HepG2 (cell line): Measurements from ENCODE around the gene ZBTB44. TPM values are rescaled to one million over a fixed set of nuclear protein-coding genes. Genes with fewer than 3 reads are reported as not detected.

ENCODE experiments used
- CHCHD3 ChIP-seq: sonication (generic); formaldehyde crosslinking; IDR thresholded peaks from 2 replicates; pipeline ENCODE4 v1.8.0; 2022; ENCODE audit warnings: mild to moderate bottlenecking, missing genetic modification reagents, moderate library complexity
- CREB1 ChIP-seq, 2 experiments: fragments of 450-650 bp in 1 of 2; IDR thresholded peaks; 2 replicates each; pipeline ENCODE4 v1.6.1; 2016 to 2017; ENCODE audit warnings: control low read depth in 1 of 2, mild to moderate bottlenecking in 1 of 2, missing compliant biosample characterization in 1 of 2, missing genetic modification characterization in 1 of 2
- EP300 ChIP-seq, 3 experiments: sonication (generic) in 1 of 3; formaldehyde crosslinking in 1 of 3; IDR thresholded peaks; 2 replicates each; pipeline versions ENCODE4 v1.5.1 to v1.6.1; 2011 to 2020; ENCODE audit warnings: low read depth in 2 of 3, low read length in 2 of 3, borderline replicate concordance in 1 of 3, improper control_type of control experiment in 1 of 3, mild to moderate bottlenecking in 1 of 3, missing genetic modification reagents in 1 of 3, moderate library complexity in 1 of 3
- FOXK1 ChIP-seq: sonication (generic); formaldehyde crosslinking; IDR thresholded peaks from 2 replicates; pipeline ENCODE4 v1.4.0; 2020; ENCODE audit warnings: low read depth, missing genetic modification reagents, borderline replicate concordance
- GABPB1 ChIP-seq: IDR thresholded peaks from 2 replicates; pipeline ENCODE4 v1.6.1; 2016; ENCODE audit warnings: mild to moderate bottlenecking, missing genetic modification reagents, moderate library complexity, missing compliant biosample characterization
- HDAC2 ChIP-seq: sonication (generic); formaldehyde crosslinking; IDR thresholded peaks from 2 replicates; pipeline ENCODE4 v1.4.0; 2020; ENCODE audit warnings: missing genetic modification reagents
- KAT2B ChIP-seq: fragments of 150-350 bp; IDR thresholded peaks from 2 replicates; pipeline ENCODE4 v1.6.1; 2014; ENCODE audit warnings: low read depth, low read length, borderline replicate concordance
- MTA1 ChIP-seq: sonication (generic); formaldehyde crosslinking; IDR thresholded peaks from 2 replicates; pipeline ENCODE4 v1.4.0; 2020; ENCODE audit warnings: missing genetic modification reagents, mild to moderate bottlenecking, borderline replicate concordance
- NR1H2 ChIP-seq: sonication (generic); formaldehyde crosslinking; IDR thresholded peaks from 2 replicates; pipeline ENCODE4 v1.8.1; 2022; ENCODE audit warnings: low read depth, missing genetic modification reagents, borderline replicate concordance
- PHF21A ChIP-seq: sonication (generic); formaldehyde crosslinking; IDR thresholded peaks from 2 replicates; pipeline ENCODE4 v1.5.0; 2020; ENCODE audit warnings: mild to moderate bottlenecking, missing genetic modification reagents
- REXO4 ChIP-seq: sonication (generic); formaldehyde crosslinking; IDR thresholded peaks from 2 replicates; pipeline ENCODE4 v1.8.0; 2022; ENCODE audit warnings: missing genetic modification reagents, mild to moderate bottlenecking, borderline replicate concordance
- RFX5 ChIP-seq: IDR thresholded peaks from 2 replicates; pipeline ENCODE4 v1.6.1; 2011; ENCODE audit warnings: low read depth, low read length, improper control_type of control experiment
- SYNCRIP ChIP-seq: fragments of 200-400 bp; formaldehyde crosslinking; IDR thresholded peaks from 2 replicates; pipeline ENCODE4 v1.6.1; 2018; ENCODE audit warnings: mild to moderate bottlenecking, low read depth, low read length; ENCODE audit not compliant: insufficient read depth
- TBX3 ChIP-seq: fragments of 450-650 bp; IDR thresholded peaks from 2 replicates; pipeline ENCODE4 v1.6.1; 2017; ENCODE audit warnings: antibody characterized with exemption, mild to moderate bottlenecking, inconsistent platforms, borderline replicate concordance
- ZNF230 ChIP-seq: sonication (generic); formaldehyde crosslinking; IDR thresholded peaks from 2 replicates; pipeline ENCODE4 v1.4.0; 2020; ENCODE audit warnings: mild to moderate bottlenecking, missing genetic modification reagents
- ZNF335 ChIP-seq: sonication (generic); formaldehyde crosslinking; IDR thresholded peaks from 2 replicates; pipeline ENCODE4 v1.4.0; 2020; ENCODE audit warnings: missing genetic modification reagents
- ZNF44 ChIP-seq: sonication (generic); formaldehyde crosslinking; IDR thresholded peaks from 2 replicates; pipeline ENCODE4 v1.5.1; 2020; ENCODE audit warnings: mild to moderate bottlenecking, missing genetic modification reagents
- ZNF510 ChIP-seq: sonication (generic); formaldehyde crosslinking; IDR thresholded peaks from 2 replicates; pipeline ENCODE4 v1.4.0; 2020; ENCODE audit warnings: low read depth, mild to moderate bottlenecking, missing genetic modification reagents
- ZNF83 ChIP-seq: sonication (generic); formaldehyde crosslinking; IDR thresholded peaks from 2 replicates; pipeline ENCODE4 v1.4.0; 2020; ENCODE audit warnings: missing genetic modification reagents, mild to moderate bottlenecking, borderline replicate concordance
- ZNF850 ChIP-seq: sonication (generic); formaldehyde crosslinking; conservative IDR thresholded peaks from 2 replicates; pipeline ENCODE4 v1.9.0; 2021; ENCODE audit warnings: mild to moderate bottlenecking, missing genetic modification reagents
- polyA plus RNA-seq, 8 experiments: library from polyadenylated mRNA; depleted of rRNA in 3 of 8; stranded (reverse) in 7 of 8; unstranded in 1 of 8; fragments of >200 nt; fragmentation: Illumina TruSeq in 4 of 8; extraction: Trizol in 4 of 8; gene quantifications; 2 replicates each; pipeline versions ENCODE4 v1.2.1 to v1.2.3, GENCODE V29; 2011 to 2016; ENCODE audit warnings: low read depth in 4 of 8, missing spikeins in 1 of 8, mixed read lengths in 1 of 8; ENCODE audit not compliant: insufficient read depth in 1 of 8
- total RNA-seq, 5 experiments: library from RNA; depleted of rRNA; stranded (reverse); fragments of >200 nt; fragmentation: Illumina TruSeq; extraction: Trizol; gene quantifications; 2 replicates each; pipeline ENCODE4 v1.2.3, GENCODE V29; 2016; ENCODE audit warnings: low read depth in 1 of 5
- TF ChIP-seq, protein P1 (sequence below): sonication (generic); formaldehyde crosslinking; IDR thresholded peaks from 2 replicates; pipeline ENCODE4 v1.4.0; 2020; ENCODE audit warnings: low read depth, mild to moderate bottlenecking, missing genetic modification reagents
- TF ChIP-seq, protein P2 (sequence below): sonication (generic); formaldehyde crosslinking; IDR thresholded peaks from 2 replicates; pipeline ENCODE4 v1.5.1; 2020; ENCODE audit warnings: mild to moderate bottlenecking, missing genetic modification reagents
- TF ChIP-seq, protein P3 (sequence below): IDR thresholded peaks from 2 replicates; pipeline ENCODE4 v1.6.1; 2012; ENCODE audit warnings: low read depth, low read length, improper control_type of control experiment
- TF ChIP-seq, protein P4 (sequence below): sonication (generic); formaldehyde crosslinking; IDR thresholded peaks from 2 replicates; pipeline ENCODE4 v1.8.1; 2023; ENCODE audit warnings: mild to moderate bottlenecking, inconsistent platforms, moderate library complexity, missing genetic modification reagents, borderline replicate concordance

ZBTB44 gene
- total and polyA plus RNA-seq, 2 of the 13 experiments (the other 11 are each of a cell fraction or from before 2014, with no cell fraction given) = 22.8 to 23.6 TPM

DNA sequence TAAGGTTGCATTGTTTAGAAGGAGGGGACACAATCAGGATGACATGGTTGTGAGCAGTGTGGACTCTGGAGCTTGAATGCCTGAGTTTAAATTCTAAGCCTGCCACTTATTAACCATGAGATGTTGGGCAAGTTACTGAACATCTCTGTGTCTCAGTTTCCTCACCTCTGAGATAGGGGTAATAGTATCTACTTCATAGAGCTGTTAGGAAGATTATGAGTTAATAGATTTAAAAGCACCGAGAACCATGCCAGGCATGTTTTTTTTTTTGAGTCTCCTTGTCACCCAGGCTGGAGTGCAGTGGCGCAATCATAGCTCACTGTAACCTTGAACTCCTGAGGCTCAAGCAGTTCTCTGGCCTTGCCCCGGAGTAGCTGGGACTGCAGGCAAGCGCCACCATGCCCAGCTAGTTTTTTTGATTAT is 121.9 kb downstream of the ZBTB44 start (continued):
- TF ChIP-seq, protein P1, sequence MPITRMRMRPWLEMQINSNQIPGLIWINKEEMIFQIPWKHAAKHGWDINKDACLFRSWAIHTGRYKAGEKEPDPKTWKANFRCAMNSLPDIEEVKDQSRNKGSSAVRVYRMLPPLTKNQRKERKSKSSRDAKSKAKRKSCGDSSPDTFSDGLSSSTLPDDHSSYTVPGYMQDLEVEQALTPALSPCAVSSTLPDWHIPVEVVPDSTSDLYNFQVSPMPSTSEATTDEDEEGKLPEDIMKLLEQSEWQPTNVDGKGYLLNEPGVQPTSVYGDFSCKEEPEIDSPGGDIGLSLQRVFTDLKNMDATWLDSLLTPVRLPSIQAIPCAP (CRISPR knock-in tag) = no peak
- TF ChIP-seq CREB1 (IDR thresholded peaks at IDR 0.05) = no peak
- TF ChIP-seq CREB1 (CRISPR knock-in tag; IDR thresholded peaks at IDR 0.05) = no peak
- no peak for TF ChIP-seq ZNF850
- no peak for TF ChIP-seq NR1H2 (CRISPR knock-in tag)
- TF ChIP-seq ZNF230 = no peak
- no peak for TF ChIP-seq TBX3
- TF ChIP-seq MTA1 (CRISPR knock-in tag) = 0 out of 2 replicates have a peak, but pooled peaks have one; percentile 69
- TF ChIP-seq HDAC2 (CRISPR knock-in tag) = peak; percentile 55; the same call in 1 of the 2 replicates
- TF ChIP-seq RFX5 = no peak
- no peak for TF ChIP-seq ZNF44 (CRISPR knock-in tag)
- TF ChIP-seq, protein P2, sequence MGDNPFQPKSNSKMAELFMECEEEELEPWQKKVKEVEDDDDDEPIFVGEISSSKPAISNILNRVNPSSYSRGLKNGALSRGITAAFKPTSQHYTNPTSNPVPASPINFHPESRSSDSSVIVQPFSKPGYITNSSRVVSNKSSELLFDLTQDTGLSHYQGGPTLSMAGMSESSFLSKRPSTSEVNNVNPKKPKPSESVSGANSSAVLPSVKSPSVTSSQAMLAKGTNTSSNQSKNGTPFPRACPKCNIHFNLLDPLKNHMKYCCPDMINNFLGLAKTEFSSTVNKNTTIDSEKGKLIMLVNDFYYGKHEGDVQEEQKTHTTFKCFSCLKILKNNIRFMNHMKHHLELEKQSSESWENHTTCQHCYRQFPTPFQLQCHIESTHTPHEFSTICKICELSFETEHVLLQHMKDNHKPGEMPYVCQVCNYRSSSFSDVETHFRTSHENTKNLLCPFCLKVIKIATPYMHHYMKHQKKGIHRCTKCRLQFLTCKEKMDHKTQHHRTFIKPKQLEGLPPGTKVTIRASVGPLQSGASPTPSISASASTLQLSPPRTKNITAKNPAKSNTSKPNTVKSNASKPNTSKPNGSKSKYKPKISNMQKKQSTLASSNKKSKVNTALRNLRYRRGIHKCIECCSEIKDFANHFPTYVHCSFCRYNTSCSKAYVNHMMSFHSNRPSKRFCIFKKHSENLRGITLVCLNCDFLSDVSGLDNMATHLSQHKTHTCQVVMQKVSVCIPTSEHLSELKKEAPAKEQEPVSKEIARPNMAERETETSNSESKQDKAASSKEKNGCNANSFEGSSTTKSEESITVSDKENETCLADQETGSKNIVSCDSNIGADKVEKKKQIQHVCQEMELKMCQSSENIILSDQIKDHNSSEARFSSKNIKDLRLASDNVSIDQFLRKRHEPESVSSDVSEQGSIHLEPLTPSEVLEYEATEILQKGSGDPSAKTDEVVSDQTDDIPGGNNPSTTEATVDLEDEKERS = no peak
- no peak for TF ChIP-seq CHCHD3 (CRISPR knock-in tag)
- peak; percentile 69 for TF ChIP-seq PHF21A (CRISPR knock-in tag)
- TF ChIP-seq FOXK1 (CRISPR knock-in tag) = no peak
- no peak for TF ChIP-seq KAT2B
- no peak for TF ChIP-seq REXO4 (CRISPR knock-in tag)
- no peak for TF ChIP-seq GABPB1
- no peak for TF ChIP-seq ZNF335 (CRISPR knock-in tag)
- 0 out of 4 replicates have a peak, but pooled peaks of 1 of the 2 experiments have one; percentile 5 for TF ChIP-seq EP300 (IDR thresholded peaks at IDR 0.05; ENCODE audit: low read depth in 2 of 2, low read length in 2 of 2)
- TF ChIP-seq EP300 (CRISPR knock-in tag; IDR thresholded peaks at IDR 0.05; ENCODE audit: borderline replicate concordance) = no peak
- TF ChIP-seq ZNF83 (CRISPR knock-in tag) = no peak
- no peak for TF ChIP-seq SYNCRIP
- TF ChIP-seq, protein P3, sequence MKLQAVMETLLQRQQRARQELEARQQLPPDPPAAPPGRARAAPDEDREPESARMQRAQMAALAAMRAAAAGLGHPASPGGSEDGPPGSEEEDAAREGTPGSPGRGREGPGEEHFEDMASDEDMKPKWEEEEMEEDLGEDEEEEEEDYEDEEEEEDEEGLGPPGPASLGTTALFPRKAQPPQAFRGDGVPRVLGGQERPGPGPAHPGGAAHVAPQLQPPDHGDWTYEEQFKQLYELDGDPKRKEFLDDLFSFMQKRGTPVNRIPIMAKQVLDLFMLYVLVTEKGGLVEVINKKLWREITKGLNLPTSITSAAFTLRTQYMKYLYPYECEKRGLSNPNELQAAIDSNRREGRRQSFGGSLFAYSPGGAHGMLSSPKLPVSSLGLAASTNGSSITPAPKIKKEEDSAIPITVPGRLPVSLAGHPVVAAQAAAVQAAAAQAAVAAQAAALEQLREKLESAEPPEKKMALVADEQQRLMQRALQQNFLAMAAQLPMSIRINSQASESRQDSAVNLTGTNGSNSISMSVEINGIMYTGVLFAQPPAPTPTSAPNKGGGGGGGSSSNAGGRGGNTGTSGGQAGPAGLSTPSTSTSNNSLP = 0 out of 2 replicates have a peak, but pooled peaks have one; percentile 34
- TF ChIP-seq, protein P4, sequence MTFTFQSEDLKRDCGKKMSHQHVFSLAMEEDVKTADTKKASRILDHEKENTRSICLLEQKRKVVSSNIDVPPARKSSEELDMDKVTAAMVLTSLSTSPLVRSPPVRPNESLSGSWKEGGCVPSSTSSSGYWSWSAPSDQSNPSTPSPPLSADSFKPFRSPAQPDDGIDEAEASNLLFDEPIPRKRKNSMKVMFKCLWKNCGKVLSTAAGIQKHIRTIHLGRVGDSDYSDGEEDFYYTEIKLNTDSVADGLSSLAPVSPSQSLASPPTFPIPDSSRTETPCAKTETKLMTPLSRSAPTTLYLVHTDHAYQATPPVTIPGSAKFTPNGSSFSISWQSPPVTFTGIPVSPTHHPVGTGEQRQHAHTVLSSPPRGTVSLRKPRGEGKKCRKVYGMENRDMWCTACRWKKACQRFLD (CRISPR knock-in tag) = no peak
- TF ChIP-seq ZNF510 (CRISPR knock-in tag) = no peak
